Urinary bladder (tissue), 4 donors: ENCODE results near the gene SPARC. TPM values are rescaled to one million over a fixed set of nuclear protein-coding genes. Genes with fewer than 3 reads are reported as not detected.
"Not testable (repeated sequence)": the region's sequence is repeated elsewhere in the genome, so short reads cannot be mapped to it uniquely, and the experiment has no call there.

ENCODE experiments used
- DNase-seq: peaks from one replicate; pipeline ENCODE4 v3.0.0-alpha.2; 2015; ENCODE audit errors: extremely low spot score
- H3K27ac ChIP-seq: one replicate; pipeline ENCODE4 v1.5.1; 2013; ENCODE audit warnings: low read depth, mild to moderate bottlenecking, moderate library complexity
- H3K36me3 ChIP-seq: one replicate; pipeline ENCODE4 v1.6.1; 2013; ENCODE audit warnings: mild to moderate bottlenecking, moderate library complexity; ENCODE audit not compliant: insufficient read depth
- H3K4me1 ChIP-seq: one replicate; pipeline ENCODE4 v1.6.1; 2013; ENCODE audit warnings: mild to moderate bottlenecking, moderate library complexity; ENCODE audit not compliant: insufficient read depth
- H3K4me3 ChIP-seq: one replicate; pipeline ENCODE4 v1.5.1; 2013; ENCODE audit warnings: low read depth, low read length
- WGBS: extraction: QIAGEN DNeasy Blood & Tissue Kit; methylation state at CpG from one replicate; pipeline ENCODE4 v1.1.7; 2013; 5-methylcytosine and 5-hydroxymethylcytosine counted together
- polyA plus RNA-seq: library from polyadenylated mRNA; stranded (reverse); fragments of 200-250 nt; gene quantifications from one replicate; pipeline ENCODE4 v1.2.3, GENCODE V29; 2013
- total RNA-seq: library from RNA; depleted of rRNA; stranded (reverse); fragments of >200 nt; gene quantifications from one replicate; pipeline ENCODE4 v1.2.3, GENCODE V29; 2014
- donor health status: healthy with polysubstance abuse.
- donor health status: healthy.

Gene SPARC
- total and polyA plus RNA-seq, 2 donors = 1,774 to 5,536 TPM

GRCh38 chr5:151680156-151680505, 6.6 kb downstream of the SPARC start:
- H3K36me3 ChIP-seq, DNase-seq, H3K4me3 ChIP-seq, H3K4me1 ChIP-seq: not testable (repeated sequence)
- peak overlapping the region; percentile 46 for H3K27ac ChIP-seq
- 54% methylated on average over 7 of the region's 7 CpGs for WGBS

GRCh38 chr5:151679421-151680155, 7.1 kb downstream of the SPARC start:
- no peak for DNase-seq
- Histone ChIP-seq H3K4me3 (no peak overlapping the region), H3K36me3 (no peaks in the 10 kb centered on the region), H3K4me1 (peaks cover 2% of the 10 kb centered on the region), H3K27ac (peak overlapping the region; percentile 78)
- 43% methylated on average over 8 of the region's 8 CpGs for WGBS

- no peaks in the 10 kb centered on the region for H3K36me3 ChIP-seq
- WGBS = 43% methylated on average over 5 of the region's 5 CpGs
- no peak overlapping the region for H3K4me3 ChIP-seq
- peak overlapping the region; percentile 13 for H3K27ac ChIP-seq
- no peak for DNase-seq
- peaks cover 2% of the 10 kb centered on the region for H3K4me1 ChIP-seq
Observed at GRCh38 chr5:151678713-151679112, 8.0 kb downstream of the SPARC start.

GRCh38 chr5:151677776-151678545, 8.8 kb downstream of the SPARC start:
- peaks cover 3% of the 10 kb centered on the region for H3K4me1 ChIP-seq
- DNase-seq = no peak
- 31% methylated on average over 6 of the region's 6 CpGs for WGBS
- peak overlapping the region; percentile 49 for H3K27ac ChIP-seq
- H3K36me3 ChIP-seq = no peaks in the 10 kb centered on the region
- no peak overlapping the region for H3K4me3 ChIP-seq

GRCh38 chr5:151676719-151677118, 10.0 kb downstream of the SPARC start:
- Histone ChIP-seq H3K4me1 (peaks cover 3% of the 10 kb centered on the region), H3K27ac (peak overlapping the region; percentile 78), H3K36me3 (no peaks in the 10 kb centered on the region), H3K4me3 (no peak overlapping the region)
- 38% methylated on average over 2 of the region's 2 CpGs for WGBS
- no peak for DNase-seq

- no peak overlapping the region for H3K4me3 ChIP-seq
- H3K36me3 ChIP-seq = no peaks in the 10 kb centered on the region
- H3K4me1 ChIP-seq = peaks cover 3% of the 10 kb centered on the region
- peak overlapping the region; percentile 61 for H3K27ac ChIP-seq
- DNase-seq = no peak
Observed at GRCh38 chr5:151676314-151676712, 10.4 kb downstream of the SPARC start.

GRCh38 chr5:151675611-151676313, 11.0 kb downstream of the SPARC start:
- Histone ChIP-seq H3K36me3 (no peaks in the 10 kb centered on the region), H3K27ac (peak overlapping the region; percentile 76), H3K4me3 (no peak overlapping the region), H3K4me1 (peaks cover 3% of the 10 kb centered on the region)
- DNase-seq = no peak
- WGBS = 11% methylated on average over 3 of the region's 3 CpGs

- H3K27ac ChIP-seq = peak overlapping the region; percentile 76
- DNase-seq = no peak
- H3K4me3 ChIP-seq = no peak overlapping the region
- peaks cover 3% of the 10 kb centered on the region for H3K4me1 ChIP-seq
- 55% methylated on average over 4 of the region's 4 CpGs for WGBS
- no peaks in the 10 kb centered on the region for H3K36me3 ChIP-seq
Observed at GRCh38 chr5:151674626-151675610, 11.8 kb downstream of the SPARC start.

GRCh38 chr5:151673421-151673820, 13.3 kb downstream of the SPARC start:
- Histone ChIP-seq H3K4me1 (peaks cover 3% of the 10 kb centered on the region), H3K4me3 (no peak overlapping the region), H3K36me3 (no peaks in the 10 kb centered on the region), H3K27ac (peak overlapping the region; percentile 38)
- 53% methylated on average over 4 of the region's 4 CpGs for WGBS
- no peak for DNase-seq

GRCh38 chr5:151672516-151672915, 14.2 kb downstream of the SPARC start:
- H3K4me1 ChIP-seq = peaks cover 2% of the 10 kb centered on the region

GRCh38 chr5:151671950-151672349, 14.8 kb downstream of the SPARC start:
- peaks cover 2% of the 10 kb centered on the region for H3K4me1 ChIP-seq
- 46% methylated on average over 4 of the region's 4 CpGs for WGBS
- H3K27ac ChIP-seq = no peak overlapping the region
- no peak overlapping the region for H3K4me3 ChIP-seq
- no peak for DNase-seq
- no peaks in the 10 kb centered on the region for H3K36me3 ChIP-seq

More at GRCh38 chr5:151672516-151672915, 14.2 kb downstream of the SPARC start:
- no peak for DNase-seq
- Histone ChIP-seq H3K36me3 (no peaks in the 10 kb centered on the region), H3K27ac (peak overlapping the region; percentile 63), H3K4me3 (no peak overlapping the region)
- WGBS = 66% methylated on average over 8 of the region's 8 CpGs

- DNase-seq = no peak
- Histone ChIP-seq H3K36me3 (no peaks in the 10 kb centered on the region), H3K4me1 (peaks cover 2% of the 10 kb centered on the region), H3K4me3 (no peak overlapping the region), H3K27ac (peak overlapping the region; percentile 51)
- WGBS = 32% methylated on average over 6 of the region's 6 CpGs
Observed at GRCh38 chr5:151670953-151671636, 15.6 kb downstream of the SPARC start.
